IPS DF 4.7 (cell line): ENCODE data around the gene PDE9A.

Experiments
- DNase-seq: peaks from one replicate; pipeline ENCODE4 v3.0.0-alpha.2; 2013; ENCODE audit warnings: low spot score; ENCODE audit errors: extremely low read depth

Gene PDE9A

GRCh38 chr21:42754270-42754933, 101.0 kb downstream of the PDE9A start:
- no peak for DNase-seq

- DNase-seq, result no peak
Measured at GRCh38 chr21:42755031-42755665, 101.7 kb downstream of the PDE9A start.

- DNase-seq, result no peak
Measured at GRCh38 chr21:42755766-42756579, 102.6 kb downstream of the PDE9A start.

GRCh38 chr21:42756580-42757250, 103.3 kb downstream of the PDE9A start:
- DNase-seq, result no peak

GRCh38 chr21:42757422-42757821, 104.0 kb downstream of the PDE9A start:
- DNase-seq, result no peak

- DNase-seq, result no peak
Measured at GRCh38 chr21:42757826-42758655, 104.6 kb downstream of the PDE9A start.

GRCh38 chr21:42758721-42759593, 105.5 kb downstream of the PDE9A start:
- DNase-seq, result no peak

- no peak for DNase-seq
Measured at GRCh38 chr21:42759594-42759927, 106.1 kb downstream of the PDE9A start.

GRCh38 chr21:42760361-42760950, 107.0 kb downstream of the PDE9A start:
- DNase-seq, result no peak

GRCh38 chr21:42760951-42761751, 107.7 kb downstream of the PDE9A start:
- no peak for DNase-seq

GRCh38 chr21:42761776-42762335, 108.4 kb downstream of the PDE9A start:
- DNase-seq, result no peak

GRCh38 chr21:42763581-42764442, 110.4 kb downstream of the PDE9A start:
- DNase-seq, result no peak

- DNase-seq, result no peak
Measured at GRCh38 chr21:42764443-42764760, 111.0 kb downstream of the PDE9A start.

- DNase-seq, result no peak
Measured at GRCh38 chr21:42764883-42765282, 111.5 kb downstream of the PDE9A start.

GRCh38 chr21:42765656-42766055, 112.2 kb downstream of the PDE9A start:
- DNase-seq, result no peak

- DNase-seq, result no peak
Measured at GRCh38 chr21:42766739-42767560, 113.5 kb downstream of the PDE9A start.

GRCh38 chr21:42767561-42767835, 114.1 kb downstream of the PDE9A start:
- no peak for DNase-seq
